ENCODE results near the gene SLC23A2.
"Not testable (repeated sequence)": the region's sequence is repeated elsewhere in the genome, so short reads cannot be mapped to it uniquely, and the experiment has no call there.

Gene SLC23A2

GRCh38 chr20:5005326-5005725, 4.0 kb upstream of the SLC23A2 start:
- FAIRE-seq: no peak

GRCh38 chr20:5004825-5005224, 3.5 kb upstream of the SLC23A2 start:
- FAIRE-seq: not testable (repeated sequence)

- no peak for FAIRE-seq
Measured at GRCh38 chr20:5003626-5004025, 2.3 kb upstream of the SLC23A2 start.

GRCh38 chr20:5002077-5002413, 735 bp upstream of the SLC23A2 start:
- FAIRE-seq: no peak

- no peak for FAIRE-seq
Measured at GRCh38 chr20:5000263-5001173, 792 bp downstream of the SLC23A2 start.

GRCh38 chr20:4999788-5000187, 1.5 kb downstream of the SLC23A2 start:
- FAIRE-seq: no peak

- FAIRE-seq: no peak
Measured at GRCh38 chr20:4998160-4998651, 3.1 kb downstream of the SLC23A2 start.

- no peak for FAIRE-seq
Measured at GRCh38 chr20:4997222-4997621, 4.1 kb downstream of the SLC23A2 start.

GRCh38 chr20:4989570-4989969, 11.7 kb downstream of the SLC23A2 start:
- no peak for FAIRE-seq

- no peak for FAIRE-seq
Measured at GRCh38 chr20:4987130-4987529, 14.2 kb downstream of the SLC23A2 start.

- no peak for FAIRE-seq
Measured at GRCh38 chr20:4985658-4986057, 15.7 kb downstream of the SLC23A2 start.

GRCh38 chr20:4982281-4982680, 19.0 kb downstream of the SLC23A2 start:
- FAIRE-seq: no peak

GRCh38 chr20:4979841-4980410, 21.4 kb downstream of the SLC23A2 start:
- no peak for FAIRE-seq

- FAIRE-seq: no peak
Measured at GRCh38 chr20:4978050-4978918, 23.0 kb downstream of the SLC23A2 start.

GRCh38 chr20:4976014-4976413, 25.3 kb downstream of the SLC23A2 start:
- FAIRE-seq: not testable (repeated sequence)

GRCh38 chr20:4973330-4974097, 27.8 kb downstream of the SLC23A2 start:
- no peak for FAIRE-seq

GRCh38 chr20:4972506-4973251, 28.6 kb downstream of the SLC23A2 start:
- FAIRE-seq: no peak

- no peak for FAIRE-seq
Measured at GRCh38 chr20:4971064-4971463, 30.2 kb downstream of the SLC23A2 start.

- FAIRE-seq: no peak
Measured at GRCh38 chr20:4967752-4968477, 33.4 kb downstream of the SLC23A2 start.

- no peak for FAIRE-seq
Measured at GRCh38 chr20:4966826-4967751, 34.2 kb downstream of the SLC23A2 start.

Measured in A204.1 (cell line).